Esophagus muscularis mucosa (tissue), 4 donors: ENCODE results near the gene FOSL2. TPM values are rescaled to one million over a fixed set of nuclear protein-coding genes. Genes with fewer than 3 reads are reported as not detected.

Experiments
- DNase-seq: peaks from one replicate; pipeline ENCODE4 v3.0.0-alpha.2; 2017; ENCODE audit errors: extremely low spot score
- H3K27ac ChIP-seq, 4 donors: fragments of 200-600 bp; sonication (generic); replicated peaks in 1 of 4; 1 replicate in 3 of 4; 2 replicates in 1 of 4; pipeline ENCODE4 v1.5.1; 2016 to 2019; ENCODE audit warnings: mild to moderate bottlenecking in 1 of 4
- H3K27me3 ChIP-seq, 4 donors: fragments of 200-600 bp; sonication (generic); one replicate each; pipeline versions ENCODE4 v1.5.1 to v1.6.0; 2016 to 2019
- H3K36me3 ChIP-seq, 4 donors: fragments of 200-600 bp; sonication (generic); one replicate each; pipeline ENCODE4 v1.5.1; 2016 to 2019
- H3K4me1 ChIP-seq, 4 donors: fragments of 200-600 bp; sonication (generic); one replicate each; pipeline ENCODE4 v1.5.1; 2016 to 2019
- H3K4me3 ChIP-seq, 4 donors: fragments of 200-600 bp; sonication (generic); 1 replicate in 2 of 4; 2 replicates in 2 of 4; pipeline ENCODE4 v1.5.1; 2016 to 2019; ENCODE audit warnings: mild to moderate bottlenecking in 4 of 4, moderate library complexity in 1 of 4
- H3K9me3 ChIP-seq, 4 donors: fragments of 200-600 bp; sonication (generic); 1 replicate in 3 of 4; 2 replicates in 1 of 4; pipeline ENCODE4 v1.5.1; 2016 to 2019
- CTCF ChIP-seq, 3 experiments: fragments of 200-600 bp in 2 of 3; fragments of 450-650 bp in 1 of 3; sonication (generic) in 2 of 3; IDR thresholded peaks; one replicate each; pipeline ENCODE4 v1.5.1; 2017 to 2019; ENCODE audit warnings: antibody characterized with exemption in 3 of 3, mild to moderate bottlenecking in 2 of 3, moderate library complexity in 1 of 3
- EP300 ChIP-seq: sonication (generic); formaldehyde crosslinking; IDR thresholded peaks from one replicate; pipeline ENCODE4 v1.6.1; 2017; ENCODE audit warnings: antibody characterized with exemption
- POLR2A ChIP-seq: fragments of 450-650 bp; IDR thresholded peaks from one replicate; pipeline ENCODE4 v1.6.1; 2017; ENCODE audit warnings: antibody characterized with exemption, moderate library complexity, mild to moderate bottlenecking, low read depth
- POLR2AphosphoS5 ChIP-seq, 2 donors: sonication (generic); formaldehyde crosslinking; IDR thresholded peaks; one replicate each; pipeline ENCODE4 v1.6.1; 2017; ENCODE audit warnings: antibody characterized with exemption in 2 of 2
- WGBS: methylation state at CpG from one replicate; pipeline ENCODE4 v1.1.5; 2018; 5-methylcytosine and 5-hydroxymethylcytosine counted together
- intact Hi-C: fragments of 100-400 bp; cut with DNase I; formaldehyde crosslinking; loops from one replicate; pipeline ENCODE4 v1.15.1; 2023
- total RNA-seq, 4 donors: library from RNA; depleted of rRNA; stranded (reverse); fragments of >200 nt; gene quantifications; one replicate each; pipeline versions ENCODE4 v1.1.0 to v1.2.1, GENCODE V29; 2016

The FOSL2 gene
- total RNA-seq, 4 donors from 2014 or later, result 68.9 to 332 (median 176) TPM

DNA sequence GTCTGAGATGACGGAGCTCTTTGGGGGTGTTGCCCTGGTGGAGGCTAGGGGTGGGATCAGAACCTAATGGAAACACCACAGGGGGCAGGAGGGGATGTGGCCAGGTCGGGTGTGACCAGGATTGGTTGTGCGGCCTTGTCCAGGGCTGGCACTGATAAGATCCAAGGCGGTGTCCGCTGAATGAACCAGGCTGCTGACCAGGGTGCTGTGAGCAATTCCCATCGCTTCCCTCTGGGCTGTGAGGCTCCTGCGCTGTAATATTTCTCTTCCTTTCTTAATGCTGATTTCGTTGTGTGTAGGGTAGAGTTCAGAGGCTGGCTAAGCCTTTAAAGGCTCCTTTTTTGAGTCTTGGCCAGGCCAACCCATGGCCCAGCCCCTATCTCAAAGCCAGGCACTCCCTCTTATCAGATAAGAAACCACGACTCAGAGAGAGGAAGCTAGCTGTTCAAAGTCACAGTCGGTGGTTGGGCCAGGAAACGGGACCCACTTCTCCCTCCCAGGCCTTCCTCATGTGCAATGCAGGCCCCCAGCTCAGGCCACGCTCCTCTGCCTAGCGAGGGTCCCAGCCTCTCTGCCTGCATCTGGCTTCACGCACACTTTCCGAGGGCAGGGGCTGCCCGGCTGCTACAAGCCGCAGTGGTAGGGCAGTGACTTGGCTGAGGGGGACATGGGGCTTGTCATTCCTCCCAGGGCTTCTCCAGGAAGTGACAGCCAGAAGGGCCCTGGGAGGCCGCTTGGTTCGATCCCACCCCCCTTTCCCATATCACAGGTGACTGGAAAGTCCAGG is 26.0 kb upstream of the FOSL2 start:
- Histone ChIP-seq H3K4me1 (peaks cover 0 to 8% (median 3%) of the 10 kb centered on the region in 4 donors), H3K4me3 (no peak overlapping the region), H3K27me3 (no peaks in the 10 kb centered on the region), H3K9me3 (no peaks in the 10 kb centered on the region), H3K36me3 (no peaks in the 10 kb centered on the region), H3K27ac (no peak overlapping the region)
- 66% methylated on average over 15 of the region's 19 CpGs for WGBS
- DNase-seq, result no peak
- intact Hi-C loops, result no loop called here
- TF ChIP-seq CTCF (IDR thresholded peaks at IDR 0.05) (no peak), POLR2A (no peak), POLR2AphosphoS5 (IDR thresholded peaks at IDR 0.05) (no peak), EP300 (no peak)

DNA sequence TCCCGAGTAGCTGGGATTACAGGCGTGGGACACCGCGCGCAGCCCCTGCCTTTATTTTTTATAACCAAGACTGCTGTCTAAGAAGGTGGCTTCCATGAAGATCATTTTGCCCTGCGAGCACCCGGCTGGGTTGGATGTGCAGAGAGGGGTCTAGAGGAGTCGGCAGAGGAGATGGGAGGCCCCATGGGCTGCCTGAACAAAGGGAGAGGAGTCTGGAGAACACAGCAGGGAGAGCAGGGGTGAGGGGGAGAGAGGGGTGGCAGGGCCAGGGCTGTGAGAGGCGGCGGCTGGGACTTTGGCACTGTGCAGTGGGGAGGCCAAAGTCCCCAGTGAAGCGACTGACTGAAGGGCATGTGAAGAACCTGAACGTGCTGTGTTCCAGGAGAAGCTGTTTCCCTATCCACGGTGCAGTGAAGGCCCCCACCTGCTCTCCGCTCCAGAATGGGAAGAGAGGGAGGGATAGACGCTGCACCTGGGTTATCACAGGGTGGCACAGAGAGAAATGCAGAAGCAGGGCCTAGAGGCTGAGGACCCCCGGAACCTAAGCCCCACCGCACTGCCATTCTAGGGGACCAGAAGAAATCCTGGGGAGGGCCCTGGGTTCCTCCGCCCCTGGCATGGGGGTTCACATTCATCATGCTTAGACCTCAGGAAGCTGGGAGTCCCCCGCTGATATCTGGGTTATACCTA is 24.8 kb upstream of the FOSL2 start:
- Histone ChIP-seq H3K27ac (no peak overlapping the region), H3K9me3 (no peaks in the 10 kb centered on the region), H3K4me3 (no peak overlapping the region), H3K27me3 (no peaks in the 10 kb centered on the region), H3K4me1 (peaks cover 0 to 8% (median 3%) of the 10 kb centered on the region in 4 donors), H3K36me3 (no peaks in the 10 kb centered on the region)
- WGBS, result 84% methylated on average over 14 of the region's 19 CpGs
- DNase-seq, result no peak
- TF ChIP-seq POLR2A, result no peak
- TF ChIP-seq EP300, result no peak
- TF ChIP-seq CTCF (IDR thresholded peaks at IDR 0.05), result no peak
- no peak for TF ChIP-seq POLR2AphosphoS5 (IDR thresholded peaks at IDR 0.05)
- intact Hi-C loops, result no loop called here

DNA sequence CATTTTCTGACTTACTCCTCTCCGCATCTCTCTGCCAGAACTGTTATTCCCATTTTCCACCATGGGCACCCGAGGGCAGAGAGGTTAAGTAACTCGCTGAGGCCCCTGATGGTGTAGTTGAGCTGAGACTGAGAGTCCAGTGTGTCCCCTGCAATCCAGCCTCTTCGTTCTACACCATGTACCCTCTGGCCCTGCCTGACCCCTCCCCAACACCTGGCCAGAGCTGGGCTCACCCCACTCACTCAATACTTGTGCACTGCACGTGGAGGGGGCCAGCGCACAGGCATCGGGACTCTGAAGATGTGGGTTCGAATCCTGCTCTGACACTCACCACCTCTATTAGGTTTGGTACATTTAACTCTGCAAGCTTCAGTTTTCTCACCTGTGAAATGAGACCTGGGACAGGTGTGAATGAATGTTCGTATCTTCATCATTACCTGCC is 24.3 kb upstream of the FOSL2 start:
- WGBS, result 90% methylated on average over 9 of the region's 9 CpGs
- no peak for TF ChIP-seq POLR2A
- no peak for TF ChIP-seq EP300
- TF ChIP-seq POLR2AphosphoS5 (IDR thresholded peaks at IDR 0.05), result no peak
- TF ChIP-seq CTCF (IDR thresholded peaks at IDR 0.05), result no peak
- no peak overlapping the region for H3K27ac ChIP-seq
- no peaks in the 10 kb centered on the region for H3K9me3 ChIP-seq
- DNase-seq, result no peak
- no peak overlapping the region for H3K4me3 ChIP-seq
- no peaks in the 10 kb centered on the region for H3K36me3 ChIP-seq
- intact Hi-C loops, result no loop called here
- peaks cover 0 to 8% (median 3%) of the 10 kb centered on the region in 4 donors for H3K4me1 ChIP-seq
- H3K27me3 ChIP-seq, result no peaks in the 10 kb centered on the region

- no peak for TF ChIP-seq EP300
- TF ChIP-seq POLR2AphosphoS5 (IDR thresholded peaks at IDR 0.05), result no peak
- no peak for TF ChIP-seq CTCF (IDR thresholded peaks at IDR 0.05)
- intact Hi-C loops, result no loop called here
- Histone ChIP-seq H3K36me3 (no peaks in the 10 kb centered on the region), H3K4me1 (peaks cover 0 to 8% (median 3%) of the 10 kb centered on the region in 4 donors), H3K27ac (no peak overlapping the region), H3K4me3 (no peak overlapping the region), H3K9me3 (no peaks in the 10 kb centered on the region), H3K27me3 (no peaks in the 10 kb centered on the region)
- 71% methylated on average over 5 of the region's 5 CpGs for WGBS
- no peak for DNase-seq
These were observed 23.3 kb upstream of the FOSL2 start for GRCh38 chr2:28369358-28369757.
